HG03196 (cell line): ENCODE data around the gene RRAGB.
"Not testable (repeated sequence)": the region's sequence is repeated elsewhere in the genome, so short reads cannot be mapped to it uniquely, and the experiment has no call there.

Source experiments
- ATAC-seq: cut with Tn5 transposase; IDR thresholded peaks from one replicate; pipeline ENCODE4 v1.9.1; 2021; ENCODE audit not compliant: unreplicated experiment

Gene RRAGB

DNA sequence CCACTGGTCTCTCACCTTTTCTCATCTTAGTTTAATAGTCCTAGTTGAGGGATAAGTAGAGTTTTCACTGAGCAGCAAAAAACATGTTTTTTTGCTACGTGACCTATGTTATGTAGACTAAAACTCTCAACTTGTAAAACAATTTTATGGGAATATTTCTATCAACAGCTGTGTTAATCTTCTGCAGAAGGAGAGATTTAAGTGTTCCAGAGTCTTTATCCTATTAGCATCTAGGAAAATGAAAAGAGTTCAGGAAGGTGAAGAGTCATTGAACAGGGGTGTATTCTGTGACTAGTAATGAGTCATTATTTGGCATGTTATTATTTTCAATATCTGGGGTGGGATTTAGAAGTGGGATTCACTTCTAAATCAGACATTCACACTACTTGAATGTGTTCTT is 41.9 kb downstream of the RRAGB start:
- no peak for ATAC-seq

DNA sequence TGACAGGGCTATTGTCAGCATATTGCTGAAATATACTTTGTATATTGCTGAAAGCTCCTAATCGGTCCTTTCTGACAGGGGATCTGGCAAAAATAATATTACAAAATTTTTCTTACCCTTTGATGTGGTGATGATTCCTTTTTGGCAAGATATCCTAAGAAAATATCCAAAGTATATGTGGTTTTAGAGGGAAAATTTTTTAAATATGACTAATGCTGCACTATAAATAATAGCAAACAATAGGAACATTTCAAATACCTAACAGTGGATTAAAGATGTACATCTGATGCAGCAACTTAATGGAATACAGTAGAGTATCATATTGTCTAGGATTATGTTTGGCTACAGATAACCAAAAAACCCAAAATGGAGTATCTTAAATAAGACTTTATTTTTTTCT is 49.6 kb downstream of the RRAGB start:
- no peak for ATAC-seq

DNA sequence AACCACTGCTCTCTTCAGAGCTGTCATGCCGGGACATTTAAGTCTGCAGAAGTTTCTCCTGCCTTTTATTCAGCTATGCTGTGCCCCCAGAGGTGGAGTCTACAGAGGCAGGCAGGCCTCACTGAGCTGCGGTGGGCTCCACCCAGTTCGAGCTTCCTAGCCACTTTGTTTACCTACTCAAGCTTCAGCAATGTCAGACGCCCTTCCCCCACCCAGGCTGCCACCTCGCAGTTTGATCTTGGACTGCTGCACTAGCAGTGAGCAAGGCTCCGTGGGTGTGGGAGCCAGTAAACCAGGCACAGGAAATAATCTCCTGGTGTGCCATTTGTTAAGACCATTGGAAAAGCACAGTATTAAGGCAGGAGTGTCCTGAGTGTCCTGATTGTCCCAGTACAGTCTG is 56.9 kb downstream of the RRAGB start:
- not testable (repeated sequence) for ATAC-seq

- no peak for ATAC-seq
These were observed 60.0 kb downstream of the RRAGB start for GRCh38 chrX:55777596-55777995.

GRCh38 chrX:55778322-55778721 is 60.8 kb downstream of the RRAGB start:
- ATAC-seq: no peak

- no peak for ATAC-seq
These were observed 66.2 kb downstream of the RRAGB start for GRCh38 chrX:55783723-55784122.

- ATAC-seq: no peak
These were observed 69.5 kb downstream of the RRAGB start for GRCh38 chrX:55787063-55787462.

DNA sequence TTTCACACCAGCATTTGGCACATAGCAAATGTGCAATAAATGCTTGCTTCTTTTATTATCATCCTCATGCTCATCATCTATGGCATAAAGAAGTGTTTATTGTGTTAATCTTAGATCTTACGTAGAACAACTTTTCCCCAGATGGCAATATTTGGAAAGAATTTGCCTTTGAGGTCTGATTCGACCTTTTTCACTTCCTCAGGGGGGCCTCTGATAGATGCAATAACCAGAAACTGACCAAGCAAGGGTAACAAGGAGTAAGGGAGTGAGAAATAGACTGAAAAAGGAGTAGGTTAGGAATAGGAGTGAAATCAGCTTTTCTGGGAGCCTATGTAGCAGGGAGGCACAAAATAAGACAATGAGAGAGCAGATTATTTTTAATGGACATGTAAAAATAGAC is 70.2 kb downstream of the RRAGB start:
- ATAC-seq: no peak

GRCh38 chrX:55794405-55794804 is 76.9 kb downstream of the RRAGB start:
- ATAC-seq: no peak

DNA sequence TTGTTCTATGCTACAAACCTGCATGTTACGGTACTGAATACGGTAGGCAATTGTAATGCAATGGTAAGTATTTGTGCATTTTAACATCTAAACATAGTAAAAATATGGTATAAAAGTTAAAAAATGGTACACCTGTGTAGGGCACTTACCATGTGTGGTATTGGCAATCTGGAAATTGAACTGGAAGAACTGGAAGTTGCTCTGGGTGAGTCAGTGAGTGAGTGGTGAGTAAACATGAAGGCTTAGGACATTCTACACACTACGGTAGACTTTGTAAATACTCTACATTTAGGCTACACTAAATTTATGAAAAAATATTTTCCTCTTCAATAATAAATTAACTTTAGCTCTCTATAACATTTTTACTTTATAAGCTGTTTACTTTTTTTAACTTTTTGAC is 78.9 kb downstream of the RRAGB start:
- ATAC-seq: no peak

- no peak for ATAC-seq
These were observed 84.3 kb downstream of the RRAGB start for GRCh38 chrX:55801811-55802210.
